ENCODE data around the gene MESP2.

Gene MESP2

GRCh38 chr15:89776274-89777072, at the start of gene MESP2:
MESP2 (plus strand) TSS chr15:89776332; CDS start chr15:89776358, 26 bp downstream.
- peak; percentile 31 for DNase-seq (ENCODE audit: low read depth)

- no peak for DNase-seq (ENCODE audit: low read depth)
Observed at GRCh38 chr15:89728254-89728653, 47.9 kb upstream of the MESP2 start.

GRCh38 chr15:89731275-89731674, 44.9 kb upstream of the MESP2 start:
- no peak for DNase-seq (ENCODE audit: low read depth)

- no peak for DNase-seq (ENCODE audit: low read depth)
Observed at GRCh38 chr15:89732451-89733172, 43.5 kb upstream of the MESP2 start.

GRCh38 chr15:89735773-89736172, 40.4 kb upstream of the MESP2 start:
- no peak for DNase-seq (ENCODE audit: low read depth)

- DNase-seq (ENCODE audit: low read depth), result no peak
Observed at GRCh38 chr15:89740137-89740536, 36.0 kb upstream of the MESP2 start.

GRCh38 chr15:89743011-89743410, 33.1 kb upstream of the MESP2 start:
- DNase-seq (ENCODE audit: low read depth), result no peak

GRCh38 chr15:89743594-89743993, 32.5 kb upstream of the MESP2 start:
- no peak for DNase-seq (ENCODE audit: low read depth)

GRCh38 chr15:89745131-89745530, 31.0 kb upstream of the MESP2 start:
- DNase-seq (ENCODE audit: low read depth), result no peak

GRCh38 chr15:89745768-89746167, 30.4 kb upstream of the MESP2 start:
- DNase-seq (ENCODE audit: low read depth), result no peak

GRCh38 chr15:89746386-89746780, 29.7 kb upstream of the MESP2 start:
- DNase-seq (ENCODE audit: low read depth), result no peak

GRCh38 chr15:89747708-89748682, 28.1 kb upstream of the MESP2 start:
- no peak for DNase-seq (ENCODE audit: low read depth)

- DNase-seq (ENCODE audit: low read depth), result no peak
Observed at GRCh38 chr15:89749054-89749453, 27.1 kb upstream of the MESP2 start.

GRCh38 chr15:89749526-89749925, 26.6 kb upstream of the MESP2 start:
- no peak for DNase-seq (ENCODE audit: low read depth)

- DNase-seq (ENCODE audit: low read depth), result no peak
Observed at GRCh38 chr15:89749951-89750559, 26.1 kb upstream of the MESP2 start.

GRCh38 chr15:89750560-89751542, 25.3 kb upstream of the MESP2 start, which contains the start of gene MESP1:
MESP1 (minus strand) TSS chr15:89751249; CDS start chr15:89751231, 18 bp downstream.
- peak; percentile 68 for DNase-seq (ENCODE audit: low read depth)

GRCh38 chr15:89751748-89752147, 24.4 kb upstream of the MESP2 start:
- DNase-seq (ENCODE audit: low read depth), result no peak

- no peak for DNase-seq (ENCODE audit: low read depth)
Observed at GRCh38 chr15:89753855-89754254, 22.3 kb upstream of the MESP2 start.

GRCh38 chr15:89754361-89755154, 21.6 kb upstream of the MESP2 start:
- no peak for DNase-seq (ENCODE audit: low read depth)

GRCh38 chr15:89755701-89756100, 20.4 kb upstream of the MESP2 start:
- DNase-seq (ENCODE audit: low read depth), result no peak

Measured in stimulated activated CD8-positive, alpha-beta memory T cell treated with anti-CD3 and anti-CD28 coated beads, Interleukin-15, amount 100 ng/mL, for 24 hours (primary cell).